Kidney glomerular epithelial cell (primary cell): ENCODE results near the gene KY.

Source experiments
- DNase-seq: peaks from one replicate; lab custom pipeline; 2025; lab: John Stamatoyannopoulos, UW

Gene KY

DNA sequence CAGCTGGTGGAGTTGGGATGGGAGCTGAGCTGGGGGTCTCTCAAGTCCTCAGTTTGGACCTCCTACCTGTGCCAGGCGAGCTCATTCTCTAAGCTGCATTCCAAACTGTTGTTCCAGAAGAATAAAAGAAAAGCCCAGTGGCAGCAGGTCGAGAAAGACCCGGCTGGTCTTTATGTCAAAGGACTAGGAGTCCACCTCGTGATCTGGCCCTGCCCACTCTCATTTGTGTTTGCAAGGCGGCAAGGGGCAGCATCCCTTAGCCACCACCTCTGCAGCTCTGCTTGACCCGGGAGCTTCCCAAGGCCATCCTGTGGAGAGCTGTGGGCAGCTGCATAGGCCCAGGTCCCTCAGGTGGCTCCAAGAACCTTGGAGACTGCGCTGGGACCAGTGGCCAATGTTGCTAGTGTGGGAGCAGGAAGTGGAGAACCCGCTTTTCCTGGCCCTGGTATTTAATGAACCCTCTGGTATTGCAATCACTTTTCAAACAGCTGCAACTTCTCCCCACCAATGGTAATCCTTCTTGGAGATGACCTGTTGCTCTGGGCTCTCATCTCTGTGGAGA lies 30.9 kb downstream of the KY start:
- no peak for DNase-seq

DNA sequence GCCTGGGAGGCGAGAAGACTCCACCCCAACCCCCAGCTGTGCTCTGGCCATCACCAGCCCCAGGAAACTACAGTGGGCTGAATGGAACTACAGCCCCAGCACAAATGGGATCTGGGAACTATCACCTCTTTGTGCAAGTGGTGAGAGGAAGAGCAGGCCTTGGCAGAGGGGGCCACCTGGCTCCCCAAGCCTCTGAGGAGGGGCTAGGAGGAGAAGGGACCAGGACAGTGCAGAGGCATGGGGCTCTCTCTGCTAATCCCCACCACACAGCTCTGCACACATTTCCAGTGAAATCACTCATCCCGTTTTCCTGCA lies 31.6 kb downstream of the KY start:
- DNase-seq, result no peak

DNA sequence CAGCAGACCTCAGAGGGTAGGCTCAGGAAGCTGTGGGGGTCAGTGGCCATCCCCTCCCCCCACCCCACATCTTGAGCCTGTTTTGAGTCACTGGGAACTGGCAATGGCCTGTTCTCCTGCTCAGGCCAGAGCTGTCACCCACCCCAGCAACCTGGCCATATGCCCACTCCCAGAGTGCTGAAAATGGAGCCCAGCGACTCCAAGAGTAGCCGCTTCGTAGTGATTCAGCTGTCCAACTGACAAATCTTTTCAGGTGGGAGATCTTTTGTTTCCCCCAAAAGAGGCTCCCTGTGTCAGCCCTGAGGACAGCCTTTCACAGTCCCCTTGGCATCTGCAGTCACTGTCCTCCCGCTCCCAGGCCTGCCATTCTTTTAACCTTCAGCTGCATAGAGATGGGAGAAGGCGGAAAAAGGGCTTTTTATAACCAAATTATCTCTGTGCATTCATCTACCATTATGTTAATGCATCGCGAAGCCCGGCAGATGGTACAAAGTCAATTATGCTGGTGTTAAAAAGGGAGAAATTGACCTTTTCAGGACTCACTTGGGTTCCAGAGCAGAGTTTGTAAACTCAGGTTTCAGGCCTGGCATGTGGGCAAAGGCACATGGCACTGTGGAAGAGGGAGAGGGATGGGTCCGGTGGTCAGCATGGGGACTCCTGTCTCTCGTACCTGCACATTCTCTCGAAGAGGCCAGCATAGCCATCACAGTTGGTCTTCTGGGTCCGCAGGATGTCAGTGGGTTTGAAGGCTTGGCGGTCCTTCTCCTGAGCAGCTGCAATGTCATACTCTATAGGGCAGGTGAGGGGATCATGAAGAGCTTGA lies 32.1 kb downstream of the KY start:
- no peak for DNase-seq

DNA sequence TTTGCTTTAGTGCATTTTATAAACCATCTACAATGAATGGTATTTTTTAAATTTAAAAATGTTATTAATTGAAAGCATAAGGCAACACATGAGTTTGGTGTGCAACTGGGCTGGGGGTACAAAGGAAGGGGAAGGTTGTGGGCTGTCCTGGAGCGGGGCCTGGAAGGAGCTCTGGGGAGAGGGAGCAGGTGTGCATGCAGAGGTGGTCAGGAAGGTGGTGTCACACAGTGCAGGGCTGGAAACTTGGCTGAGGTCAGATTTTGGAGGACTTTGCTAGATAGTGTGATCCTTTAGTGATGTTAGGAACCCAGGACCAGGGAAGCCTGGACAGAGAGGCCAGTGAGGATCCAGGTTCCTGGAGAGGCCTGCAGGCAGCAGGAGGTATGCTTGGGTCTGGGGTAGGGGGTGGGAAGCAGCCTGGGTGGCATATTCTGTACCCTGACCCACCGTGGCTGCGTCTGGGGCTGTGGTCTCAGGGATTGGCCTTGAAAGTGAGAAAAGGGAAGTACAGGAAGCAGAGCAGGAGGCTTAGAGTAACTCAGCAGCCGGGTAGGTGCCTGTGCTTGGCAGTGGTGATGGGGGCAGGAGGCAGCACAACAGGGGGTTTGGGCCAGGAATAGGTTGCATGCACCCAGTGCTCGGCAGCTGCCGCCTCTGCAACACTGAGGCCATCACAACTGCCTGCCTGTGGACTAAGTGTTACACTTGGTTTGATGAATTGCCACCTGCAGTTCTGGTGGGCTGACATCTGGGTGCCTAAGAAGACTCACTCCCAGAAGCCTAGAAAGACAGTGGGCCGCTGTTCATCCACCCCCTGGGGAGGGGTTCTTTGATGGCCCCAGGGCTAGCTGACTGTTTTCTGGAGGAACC lies 33.0 kb downstream of the KY start:
- no peak for DNase-seq

DNA sequence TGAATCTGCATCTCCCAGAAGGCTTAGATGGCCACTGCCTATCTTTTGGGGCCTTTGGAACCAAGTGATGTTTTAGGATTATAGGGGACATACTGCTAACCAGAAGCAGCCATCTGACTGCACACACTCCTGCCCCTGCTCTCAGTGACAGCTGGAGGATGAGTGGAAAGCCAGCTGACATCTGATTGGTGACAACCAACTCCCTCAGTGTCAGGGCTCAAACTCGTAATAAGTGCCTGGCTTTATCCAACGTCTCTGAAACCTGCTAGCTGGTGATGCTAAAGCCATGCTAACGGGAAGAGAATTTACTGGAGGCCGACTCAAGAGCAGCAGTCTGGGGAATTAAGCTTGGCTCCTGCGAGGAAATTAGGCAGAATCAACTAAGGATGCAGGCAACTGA lies 35.1 kb downstream of the KY start:
- DNase-seq, result no peak

DNA sequence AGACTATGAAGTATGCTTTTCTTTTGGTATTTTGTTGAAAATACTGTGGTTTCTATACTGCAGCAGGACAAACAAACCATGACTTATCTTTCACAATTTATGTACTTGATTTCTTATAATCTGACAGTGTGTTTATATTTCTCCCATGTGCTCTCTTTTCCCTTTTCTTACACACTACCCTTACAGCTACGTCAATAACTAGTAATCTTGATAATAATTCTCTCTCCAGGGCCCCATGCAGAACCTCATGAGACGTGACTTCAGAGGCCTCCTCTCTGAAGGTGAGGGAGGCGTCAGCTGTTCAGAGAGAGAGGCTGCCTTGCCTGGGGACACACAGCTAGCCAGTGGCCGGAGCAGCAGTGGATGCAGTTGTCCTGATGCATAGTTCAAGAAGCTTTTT lies 35.9 kb downstream of the KY start:
- DNase-seq, result no peak

DNA sequence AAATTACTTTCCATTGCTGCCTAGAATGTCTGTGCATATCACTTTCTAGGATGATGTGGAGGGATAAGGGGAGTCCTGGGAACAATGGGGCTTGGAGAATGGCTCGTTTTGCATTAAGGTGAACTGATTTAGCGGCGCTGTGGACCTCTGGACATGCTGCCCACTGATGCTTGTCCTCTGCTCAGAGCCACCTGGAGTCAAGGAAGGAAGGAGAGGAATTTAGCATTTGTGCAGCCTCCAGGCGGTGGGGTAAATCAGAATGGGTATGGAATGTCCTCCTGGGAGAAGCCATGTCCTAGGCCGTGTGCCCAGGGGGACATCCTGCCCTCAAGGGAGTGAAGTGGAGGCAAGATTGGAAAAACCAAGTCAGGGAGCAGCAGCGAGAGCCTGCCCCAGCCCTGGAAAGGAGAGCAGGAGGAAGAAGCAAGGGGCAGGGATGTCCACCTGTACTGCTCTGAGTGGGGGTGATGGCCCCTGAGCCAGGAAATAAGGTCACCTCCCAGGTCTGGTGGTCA lies 37.8 kb downstream of the KY start:
- DNase-seq, result no peak

DNA sequence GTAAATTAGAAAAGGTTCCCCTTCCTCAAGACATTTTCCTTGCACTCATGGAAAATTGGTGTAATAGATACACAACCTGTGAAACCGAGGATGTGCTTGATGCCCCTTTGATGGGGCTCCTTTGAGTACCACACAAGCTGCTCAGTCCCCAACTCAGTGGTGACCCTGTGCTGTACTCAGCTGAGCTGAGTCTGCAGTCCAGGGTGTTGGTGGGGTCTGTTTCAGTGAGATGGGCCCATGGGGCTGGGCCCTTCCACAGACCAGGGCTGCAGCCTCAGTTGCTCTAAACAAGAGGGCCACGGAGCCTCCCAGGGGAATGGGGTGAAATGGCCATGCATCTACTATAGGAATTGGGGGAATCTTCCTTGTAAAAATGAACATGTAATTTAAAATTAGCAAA lies 39.3 kb downstream of the KY start:
- no peak for DNase-seq

DNA sequence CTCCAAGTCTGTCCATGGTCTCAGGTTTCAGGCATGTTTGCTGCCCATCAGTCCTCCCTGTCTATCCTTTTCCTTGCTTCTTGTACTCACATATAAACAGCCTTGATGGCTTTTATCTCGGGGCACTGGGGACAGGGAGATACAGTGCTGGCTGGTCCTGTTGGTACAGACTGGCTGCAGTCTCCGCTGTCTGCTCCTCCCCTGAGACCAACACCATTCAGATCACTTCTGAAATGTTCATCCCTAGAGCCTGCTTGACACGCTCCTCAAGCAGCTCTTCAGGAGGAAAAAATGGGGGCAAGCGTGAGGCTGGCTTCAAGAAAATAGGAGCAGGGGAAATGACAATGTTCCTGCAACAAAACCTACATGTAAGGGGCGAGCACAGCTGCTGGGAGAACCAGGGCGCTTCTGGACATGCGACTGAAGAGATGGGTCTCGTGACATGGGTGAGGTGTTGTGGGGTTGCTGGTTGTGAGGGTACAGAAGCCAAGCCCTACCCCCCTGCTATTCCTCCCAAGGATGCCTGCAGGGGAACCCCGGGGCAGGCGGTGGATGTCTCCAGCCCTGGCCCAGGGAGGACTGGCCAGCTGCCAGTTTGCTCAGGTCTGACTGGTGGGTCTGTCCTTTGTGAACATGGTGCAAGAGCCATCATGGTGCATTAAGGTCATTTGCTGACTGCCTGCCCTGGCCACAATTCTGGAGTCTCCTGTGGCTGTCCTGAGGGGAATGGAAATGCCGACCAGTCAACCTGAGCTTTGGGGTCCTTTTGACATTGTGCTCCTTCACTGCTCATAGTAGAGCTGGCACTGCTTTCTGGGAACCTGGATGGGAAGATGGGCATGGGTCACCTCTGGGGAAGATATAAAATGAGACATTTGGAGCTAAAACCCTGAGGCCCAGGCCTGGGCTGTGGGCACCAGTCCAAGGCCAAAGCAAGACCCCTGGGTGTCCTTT lies 40.1 kb downstream of the KY start:
- no peak for DNase-seq

DNA sequence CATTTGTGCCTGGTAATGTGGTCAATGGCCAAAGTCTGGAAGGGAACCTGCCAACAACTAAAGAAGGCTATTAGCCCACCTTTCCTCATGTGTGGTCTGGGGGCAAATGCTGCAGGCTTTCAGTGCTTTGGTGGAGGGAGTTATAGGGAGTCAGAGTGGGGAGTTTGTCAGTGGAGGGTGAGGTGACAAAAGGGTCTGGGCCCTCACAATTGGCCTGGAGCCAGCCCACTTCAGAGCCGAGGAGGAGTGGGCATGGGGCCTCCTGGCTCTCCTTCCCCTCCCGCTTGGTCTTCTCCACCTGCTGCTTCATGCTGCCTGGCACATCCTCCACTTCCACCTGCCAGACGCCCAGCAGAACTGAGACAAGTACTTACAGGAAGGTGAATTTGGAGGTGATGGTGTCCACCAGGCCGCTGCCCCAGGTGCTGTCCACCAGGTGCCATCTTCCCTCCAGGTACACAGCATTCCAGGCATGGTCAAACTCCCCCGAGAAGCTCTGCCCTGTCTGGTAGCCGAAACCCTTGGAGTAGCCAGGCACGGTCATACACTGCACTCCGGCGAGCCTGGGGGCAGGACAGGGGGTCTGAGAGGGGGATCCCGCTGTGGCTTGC lies 40.9 kb downstream of the KY start:
- no peak for DNase-seq

DNA sequence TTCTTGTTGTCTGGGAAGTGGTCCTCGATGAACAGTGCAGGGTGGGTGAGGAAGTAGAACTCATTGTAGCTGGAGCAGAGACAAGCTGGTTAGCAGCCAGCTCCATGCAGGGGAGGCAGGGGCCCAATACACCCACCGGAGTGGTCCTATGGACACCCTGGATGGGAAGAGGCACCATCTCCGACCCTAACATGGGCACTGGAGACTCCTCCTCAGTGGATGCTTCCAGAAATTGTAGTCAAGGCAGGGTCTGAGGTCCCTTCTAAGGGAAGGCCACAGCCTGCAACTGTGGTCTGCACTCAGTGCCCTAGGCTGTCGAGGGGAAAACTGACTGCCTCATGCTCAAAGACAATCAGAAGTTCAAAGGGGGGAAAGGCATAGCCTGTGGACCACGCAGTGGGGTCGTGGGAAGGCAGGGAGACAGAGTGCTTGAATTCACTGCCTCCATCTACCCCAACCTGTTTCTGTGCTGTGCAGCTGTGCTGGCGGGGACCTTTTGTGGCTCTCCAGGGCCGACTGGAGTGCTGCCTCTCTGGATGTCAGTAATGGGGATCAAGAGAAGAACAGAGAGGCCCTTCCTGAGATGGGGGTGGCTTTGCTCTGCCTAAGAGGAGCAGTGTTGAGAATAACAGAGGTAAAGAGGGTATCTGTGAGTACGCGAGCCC lies 41.9 kb downstream of the KY start:
- DNase-seq, result no peak

DNA sequence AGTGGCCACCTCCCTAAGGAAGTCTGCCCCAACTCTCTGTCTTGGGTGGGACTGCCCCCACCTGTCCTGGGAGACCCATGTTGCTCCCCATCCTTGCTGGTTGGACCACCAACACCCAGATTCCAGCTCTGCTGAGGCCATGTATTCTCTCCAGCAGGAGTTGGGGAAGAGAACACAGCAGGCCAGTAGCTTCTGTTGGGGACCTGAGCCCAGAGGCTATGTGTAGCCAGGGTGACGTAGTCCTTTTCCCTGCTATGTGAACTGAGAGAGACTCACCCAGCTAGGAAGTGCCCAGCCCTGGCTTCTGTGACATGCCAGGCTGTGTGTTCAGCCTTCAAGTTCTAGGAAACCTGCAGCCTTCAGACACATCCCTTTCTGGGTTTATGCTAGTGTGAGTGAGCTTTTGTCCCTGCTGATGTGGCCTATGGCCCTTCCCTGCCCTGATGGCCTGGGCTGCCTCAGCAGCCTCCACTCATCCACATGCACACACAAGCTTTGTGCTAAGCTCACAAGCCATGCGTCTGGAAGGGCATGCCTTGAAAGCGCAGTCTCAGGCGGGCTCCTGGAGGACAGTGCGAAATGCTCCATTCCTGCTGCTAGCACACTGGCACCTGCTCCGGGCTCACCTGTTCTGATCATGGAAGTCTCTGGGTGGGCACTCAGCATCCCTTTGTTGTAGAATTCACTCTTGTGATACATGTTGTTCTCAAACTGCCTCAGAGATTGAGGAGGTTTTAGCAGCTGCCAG lies 42.6 kb downstream of the KY start:
- no peak for DNase-seq

DNA sequence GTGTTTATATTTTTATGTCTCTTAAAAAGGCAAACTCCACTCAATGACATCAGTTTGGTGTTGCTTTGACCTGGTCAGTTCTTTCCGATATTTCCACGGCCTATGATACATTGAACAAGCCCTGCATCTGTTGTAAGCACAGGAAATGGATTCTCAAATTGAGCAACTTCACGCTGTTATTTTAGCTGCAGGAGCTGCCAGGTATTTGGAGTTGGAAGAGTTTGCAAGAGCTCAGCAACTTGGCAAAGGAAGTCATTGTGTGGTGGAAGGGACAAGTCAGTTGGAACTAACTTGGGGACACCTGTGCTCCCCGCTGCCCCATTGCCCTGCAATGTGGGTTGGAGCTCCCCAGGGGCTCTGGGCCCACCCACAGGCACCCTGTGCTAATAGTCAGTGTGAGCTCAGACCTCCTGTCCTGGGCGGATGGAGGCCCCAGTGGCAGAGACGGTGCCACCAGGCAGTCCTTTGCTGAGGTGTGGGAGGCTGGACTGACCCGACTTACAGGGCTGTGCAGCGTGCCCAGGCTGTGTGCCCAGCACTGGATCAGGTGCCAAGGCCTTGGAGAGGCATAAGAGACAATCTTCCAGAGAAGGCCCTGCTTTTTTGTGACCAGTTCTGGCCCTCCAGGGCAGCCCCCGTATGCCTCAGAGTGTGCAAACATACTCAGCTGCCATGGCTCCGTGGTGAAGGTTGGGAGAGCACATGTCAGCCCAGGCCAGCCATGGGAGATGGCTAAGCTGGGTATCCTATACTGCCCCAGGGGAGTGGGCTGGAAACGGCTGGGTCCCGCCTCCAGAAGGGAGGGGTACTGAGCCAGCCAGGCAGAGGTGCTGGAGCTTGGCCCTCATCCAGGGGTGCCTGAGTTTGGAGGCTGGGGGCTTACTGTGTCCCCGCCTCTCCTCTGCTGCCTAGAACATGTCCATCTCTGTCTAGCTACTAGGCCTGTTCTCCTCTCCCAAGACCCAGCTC lies 43.5 kb downstream of the KY start:
- DNase-seq, result no peak

DNA sequence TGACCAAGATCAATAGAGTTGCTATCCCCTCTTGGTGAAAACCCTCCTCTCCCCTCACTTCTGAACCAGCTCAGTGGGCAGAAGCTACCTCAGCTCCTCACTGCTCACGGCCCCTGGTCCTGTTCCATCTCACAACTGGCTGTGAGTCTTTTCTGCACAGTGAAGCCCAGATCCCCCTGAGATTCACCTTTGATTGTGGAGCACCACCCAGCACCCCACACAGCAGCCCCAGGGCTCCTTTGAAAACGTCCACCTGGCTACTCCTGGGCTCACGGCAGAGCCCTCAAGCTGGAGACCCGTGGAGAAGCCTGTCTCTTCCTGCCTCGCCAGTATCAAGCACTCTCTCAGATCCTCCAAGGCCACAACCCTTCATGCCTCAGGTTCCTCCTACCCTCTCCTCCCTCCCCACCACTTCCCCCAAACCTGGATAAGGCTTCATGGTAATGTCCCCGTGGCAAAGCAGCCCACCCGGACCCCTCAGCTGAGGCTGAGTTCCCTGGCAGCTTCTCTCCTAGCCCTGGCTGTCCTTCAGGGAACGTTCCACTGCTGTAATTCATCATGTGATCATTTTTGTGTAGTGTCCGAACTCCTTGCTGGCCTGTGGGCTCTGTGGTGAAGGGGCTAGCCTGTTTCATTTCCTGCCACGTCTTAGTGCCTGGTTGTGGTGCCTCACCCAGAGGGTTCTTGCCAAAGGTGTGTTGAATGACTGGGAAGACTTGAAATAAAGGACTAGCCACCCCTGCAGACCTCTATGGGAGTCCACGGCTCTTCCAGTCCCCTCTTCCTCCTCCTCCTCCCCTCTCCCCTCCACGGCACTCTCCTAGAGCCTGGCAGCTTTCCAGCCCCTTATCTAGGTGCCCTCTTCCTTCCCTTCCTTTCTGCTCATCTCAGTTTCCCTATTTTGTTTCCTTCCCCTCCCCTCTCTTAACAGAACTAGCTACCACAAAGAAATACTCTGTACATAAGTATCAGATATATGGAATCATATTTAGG lies 44.5 kb downstream of the KY start:
- no peak for DNase-seq

DNA sequence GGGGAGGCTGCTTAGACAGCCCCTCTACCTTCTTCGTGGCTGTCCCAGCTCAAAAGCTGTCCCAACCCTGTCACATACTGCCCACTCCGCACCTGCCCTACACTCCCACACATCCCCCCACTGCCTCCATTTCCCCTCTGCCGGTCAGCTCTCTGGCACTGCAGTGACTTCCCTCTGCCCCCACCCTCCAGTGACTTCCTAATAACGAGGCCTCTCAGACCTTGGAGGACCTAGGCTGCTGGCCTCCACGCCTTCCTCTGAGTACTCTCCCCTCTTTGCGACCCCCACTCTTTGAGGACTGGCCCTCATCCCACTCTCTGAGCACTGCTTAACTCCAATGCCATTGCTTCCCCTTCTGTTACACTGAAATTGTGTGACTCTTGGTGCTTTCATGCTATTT lies 45.3 kb downstream of the KY start:
- no peak for DNase-seq

DNA sequence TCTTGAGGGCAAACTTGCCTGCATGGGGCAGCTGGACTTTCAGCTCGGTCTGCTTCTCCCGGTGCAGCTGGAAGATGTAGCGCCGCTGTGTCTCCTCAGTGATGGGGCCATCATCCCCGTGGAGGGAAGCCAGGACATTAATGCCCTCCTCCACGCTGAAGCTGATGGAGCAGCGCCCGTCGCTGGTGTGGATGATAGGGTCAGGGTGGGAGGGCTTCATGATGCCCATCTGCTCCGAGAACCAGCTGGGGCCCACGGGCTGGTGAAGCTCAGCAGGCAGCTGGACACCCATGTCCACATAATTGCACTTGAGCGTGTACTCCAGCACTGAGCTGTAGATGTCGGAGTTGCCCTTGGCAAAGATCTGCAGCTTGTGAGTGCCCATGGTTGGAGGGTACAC lies 46.9 kb downstream of the KY start:
- DNase-seq, result no peak

DNA sequence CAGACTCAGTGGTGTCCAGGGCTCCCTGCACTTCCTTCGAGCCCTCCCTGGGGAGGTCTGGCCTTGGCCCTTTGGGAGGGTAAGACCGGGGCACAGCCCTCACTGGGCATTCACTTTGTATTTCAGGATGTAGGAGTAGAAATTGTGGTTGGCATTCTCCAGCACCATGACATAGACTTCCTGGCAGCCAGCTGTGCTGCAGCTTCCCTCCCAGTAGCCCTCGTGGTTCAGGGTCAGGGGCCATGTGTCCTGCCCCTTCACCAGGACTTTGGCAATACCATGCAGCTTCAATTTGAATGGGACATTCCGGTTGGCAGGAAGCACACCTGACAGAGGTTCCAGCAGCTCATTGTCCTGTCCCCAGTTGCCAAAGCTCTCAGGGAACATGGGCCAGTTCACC lies 47.3 kb downstream of the KY start:
- no peak for DNase-seq

DNA sequence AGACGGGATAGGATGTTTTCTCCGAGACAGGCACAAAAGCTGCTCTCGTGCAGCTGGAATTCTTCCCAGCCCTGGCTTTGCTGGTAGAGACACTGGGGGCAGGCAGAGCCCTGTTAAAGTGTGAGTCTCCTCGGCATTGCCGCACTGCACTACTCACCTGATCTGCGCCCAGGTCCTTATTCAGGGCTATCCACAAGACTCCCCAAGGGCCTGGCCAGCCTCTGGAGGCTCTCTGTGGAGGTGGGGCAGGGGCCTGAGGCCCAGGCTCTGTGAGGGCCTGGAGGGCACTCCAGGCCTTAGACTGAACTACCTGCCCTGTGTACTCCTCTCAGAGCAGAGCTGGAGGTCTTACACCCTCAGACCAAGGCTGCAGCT lies 48.4 kb downstream of the KY start:
- no peak for DNase-seq
